Renal cortical epithelial cell (primary cell): ENCODE results near the gene PPFIA1. TPM values are rescaled to one million over a fixed set of nuclear protein-coding genes. Genes with fewer than 3 reads are reported as not detected.
A peak's percentile ranks its signal among the peaks of the same experiment; 100 is the strongest.
"Not testable (repeated sequence)": the region's sequence is repeated elsewhere in the genome, so short reads cannot be mapped to it uniquely, and the experiment has no call there.

Experiments
- DNase-seq: peaks from one replicate; pipeline ENCODE4 v3.0.0-alpha.2; 2011; ENCODE audit warnings: low read depth
- total RNA-seq: library from RNA; depleted of rRNA; stranded (reverse); fragments of >200 nt; gene quantifications from 2 replicates; pipeline ENCODE4 v1.2.3, GENCODE V29; 2014

The PPFIA1 gene
- total RNA-seq, 1 donor from 2014 or later, result 52.5 TPM

- DNase-seq, result no peak
Observed at GRCh38 chr11:70325824-70326223, 55.3 kb downstream of the PPFIA1 start.

DNA sequence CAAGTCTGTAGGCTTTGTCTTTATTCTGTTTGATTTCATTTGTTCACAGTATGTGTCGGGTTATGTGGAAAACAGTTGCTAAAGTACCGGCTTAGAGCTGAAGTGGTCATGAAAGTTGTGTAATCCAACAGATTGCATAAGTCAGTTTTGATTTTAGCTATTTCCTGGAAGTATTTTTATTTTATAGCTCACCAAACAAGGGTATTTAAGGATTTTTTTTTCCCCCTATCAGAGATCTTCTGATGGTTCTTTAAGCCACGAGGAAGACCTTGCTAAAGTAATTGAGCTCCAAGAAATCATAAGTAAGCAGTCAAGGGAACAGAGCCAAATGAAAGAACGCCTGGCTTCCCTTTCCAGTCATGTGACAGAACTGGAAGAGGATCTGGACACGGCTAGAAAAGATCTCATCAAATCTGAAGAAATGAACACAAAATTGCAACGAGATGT is 55.9 kb downstream of the PPFIA1 start:
- peak; percentile 85 for DNase-seq

GRCh38 chr11:70326833-70327232 is 56.3 kb downstream of the PPFIA1 start:
- DNase-seq, result no peak

DNA sequence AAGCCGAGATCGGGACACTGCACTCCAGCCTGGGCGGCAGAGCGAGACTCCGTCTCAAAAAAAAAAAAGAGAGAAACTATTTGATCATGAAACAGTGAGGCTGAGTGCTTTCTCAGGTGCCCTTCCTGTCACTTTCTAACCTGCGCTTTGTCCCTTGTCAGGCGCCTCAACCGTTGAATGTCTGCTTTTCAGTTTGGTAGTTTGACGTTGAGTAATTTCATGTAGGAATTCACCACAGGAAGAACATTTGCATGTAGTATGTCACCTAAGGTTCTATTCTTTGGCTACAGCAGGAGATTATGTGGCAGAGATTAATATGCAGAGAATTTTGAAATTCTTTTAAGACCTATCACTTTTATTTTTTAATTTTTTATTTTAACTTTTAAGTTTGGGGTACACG is 57.2 kb downstream of the PPFIA1 start:
- no peak for DNase-seq

- peak; percentile 91 for DNase-seq
Observed at GRCh38 chr11:70328556-70328955, 58.1 kb downstream of the PPFIA1 start.

- DNase-seq, result not testable (repeated sequence)
Observed at GRCh38 chr11:70331320-70331843, 60.9 kb downstream of the PPFIA1 start.

- DNase-seq, result no peak
Observed at GRCh38 chr11:70331901-70332300, 61.4 kb downstream of the PPFIA1 start.

DNA sequence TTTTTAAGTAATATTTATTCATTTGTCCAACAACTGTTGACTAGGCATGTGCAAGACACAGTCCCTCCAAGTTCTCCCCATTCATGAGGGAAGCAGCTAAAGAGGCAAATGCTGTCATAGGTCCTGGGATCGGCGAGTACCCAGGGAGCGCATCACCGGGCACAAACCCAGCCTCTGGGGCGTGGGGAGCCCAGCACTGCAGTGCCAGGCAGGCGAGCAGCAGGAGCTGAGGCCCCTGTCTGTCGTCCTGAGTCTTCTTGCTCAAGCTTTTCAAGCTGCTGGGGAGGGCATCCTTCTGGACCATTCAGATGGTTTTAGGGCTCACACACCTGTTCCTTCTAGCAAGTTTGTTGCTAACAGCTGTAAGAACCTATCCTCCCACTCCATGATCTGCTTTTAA is 62.1 kb downstream of the PPFIA1 start:
- DNase-seq, result no peak

DNA sequence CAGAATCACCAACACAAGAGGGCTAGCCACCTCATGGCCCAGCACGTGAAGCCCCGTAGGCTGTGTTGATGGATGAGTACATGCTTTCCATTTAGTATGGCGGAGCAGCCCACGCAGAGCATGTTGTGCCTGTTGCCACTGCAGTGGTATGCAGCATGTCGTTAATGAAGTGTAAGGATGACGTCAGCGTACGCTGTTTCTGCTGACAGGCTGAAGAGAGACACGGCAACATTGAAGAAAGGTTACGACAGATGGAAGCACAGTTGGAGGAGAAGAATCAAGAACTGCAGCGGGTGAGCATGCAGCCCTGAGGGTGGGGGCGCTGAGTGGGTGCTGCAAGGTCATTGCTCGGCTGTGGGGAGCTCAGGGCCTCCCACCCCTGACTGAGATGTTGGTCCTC is 62.8 kb downstream of the PPFIA1 start:
- no peak for DNase-seq

- DNase-seq, result no peak
Observed at GRCh38 chr11:70334351-70334995, 64.0 kb downstream of the PPFIA1 start.

GRCh38 chr11:70335511-70335910 is 65.0 kb downstream of the PPFIA1 start:
- DNase-seq, result no peak

- DNase-seq, result no peak
Observed at GRCh38 chr11:70338594-70338993, 68.1 kb downstream of the PPFIA1 start.

GRCh38 chr11:70339066-70339465 is 68.6 kb downstream of the PPFIA1 start:
- no peak for DNase-seq

DNA sequence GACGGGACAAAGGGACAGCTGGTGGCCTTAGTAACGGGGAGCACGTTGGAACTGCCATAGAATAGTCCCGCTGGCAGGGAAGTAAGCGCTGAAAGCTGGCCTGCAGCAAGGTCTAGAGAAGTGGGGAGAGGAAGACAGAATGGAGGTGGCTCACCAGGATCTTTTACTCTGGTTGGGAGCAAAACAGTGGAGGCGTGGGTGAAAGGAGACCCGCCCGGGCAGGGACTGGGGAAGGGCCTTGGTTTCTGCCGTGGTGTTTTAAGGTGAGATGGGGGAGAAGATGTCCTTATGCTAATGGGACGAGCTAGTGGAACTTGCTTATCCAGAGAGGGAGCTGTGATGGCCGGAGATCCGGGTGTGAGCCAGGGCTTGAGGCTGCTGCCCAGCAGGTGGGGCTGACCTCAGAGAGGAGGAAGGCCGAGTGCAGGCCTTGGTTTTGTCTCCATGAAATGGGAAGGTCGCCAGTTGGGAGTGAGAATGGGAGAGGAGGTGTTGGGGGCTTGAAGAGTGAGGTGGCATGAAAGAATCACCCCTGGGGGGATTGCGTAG is 71.5 kb downstream of the PPFIA1 start:
- no peak for DNase-seq

- peak; percentile 20 for DNase-seq
Observed at GRCh38 chr11:70343636-70344035, 73.1 kb downstream of the PPFIA1 start.

DNA sequence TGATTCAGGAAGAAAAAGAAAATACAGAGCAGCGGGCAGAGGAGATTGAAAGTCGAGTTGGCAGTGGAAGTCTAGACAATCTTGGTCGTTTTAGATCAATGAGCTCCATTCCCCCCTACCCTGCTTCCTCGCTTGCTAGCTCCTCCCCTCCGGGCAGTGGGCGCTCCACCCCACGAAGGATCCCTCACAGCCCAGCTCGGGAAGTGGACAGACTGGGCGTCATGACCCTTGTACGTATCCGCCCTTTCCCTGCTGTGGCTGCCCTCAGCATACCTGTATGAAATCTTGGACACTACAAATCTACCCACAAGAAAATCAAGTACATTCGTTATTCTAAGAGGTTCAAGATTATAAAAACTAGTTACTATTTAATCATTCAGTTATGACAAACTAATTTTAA is 77.7 kb downstream of the PPFIA1 start:
- DNase-seq, result no peak

DNA sequence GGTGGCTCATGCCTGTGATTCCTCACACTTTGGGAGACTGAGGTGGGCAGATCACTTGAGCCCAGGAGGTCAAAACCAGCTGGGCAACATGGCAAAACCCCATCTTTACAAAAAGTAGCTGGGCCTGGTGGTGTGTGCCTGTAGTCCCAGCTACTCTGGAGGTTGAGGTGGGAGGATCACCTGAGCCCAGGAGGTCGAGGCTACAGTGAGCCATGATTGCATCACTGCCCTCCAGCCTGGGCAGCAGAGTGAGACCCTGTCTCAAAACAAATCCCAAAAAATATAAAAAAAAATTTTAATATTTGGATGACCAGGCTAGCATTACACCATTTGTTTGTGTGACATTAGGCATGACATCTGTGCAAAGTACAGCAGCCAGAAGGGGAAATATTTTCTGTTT is 78.1 kb downstream of the PPFIA1 start:
- no peak for DNase-seq

DNA sequence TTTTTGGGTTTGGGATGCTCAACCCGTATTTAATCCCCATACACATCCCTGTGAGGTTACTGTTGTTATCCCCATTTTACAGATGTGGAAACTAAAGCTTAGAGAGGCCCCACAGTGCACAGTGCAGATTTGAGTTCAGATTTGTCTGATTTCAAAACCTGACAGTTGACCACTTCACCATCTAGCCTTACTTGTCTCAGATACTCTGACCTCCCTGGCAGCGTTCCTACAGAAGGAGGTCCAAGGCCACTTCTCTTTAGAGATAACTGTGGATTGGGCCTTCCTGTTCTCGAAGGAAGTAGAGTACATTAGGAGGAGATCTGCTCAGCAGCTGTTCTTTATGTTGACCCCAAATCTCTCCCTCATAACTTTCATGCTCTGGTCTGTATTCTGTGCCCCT is 81.2 kb downstream of the PPFIA1 start:
- DNase-seq, result no peak

GRCh38 chr11:70352100-70352499 is 81.6 kb downstream of the PPFIA1 start:
- no peak for DNase-seq

- DNase-seq, result no peak
Observed at GRCh38 chr11:70352601-70353000, 82.1 kb downstream of the PPFIA1 start.

- no peak for DNase-seq
Observed at GRCh38 chr11:70353329-70353728, 82.8 kb downstream of the PPFIA1 start.

DNA sequence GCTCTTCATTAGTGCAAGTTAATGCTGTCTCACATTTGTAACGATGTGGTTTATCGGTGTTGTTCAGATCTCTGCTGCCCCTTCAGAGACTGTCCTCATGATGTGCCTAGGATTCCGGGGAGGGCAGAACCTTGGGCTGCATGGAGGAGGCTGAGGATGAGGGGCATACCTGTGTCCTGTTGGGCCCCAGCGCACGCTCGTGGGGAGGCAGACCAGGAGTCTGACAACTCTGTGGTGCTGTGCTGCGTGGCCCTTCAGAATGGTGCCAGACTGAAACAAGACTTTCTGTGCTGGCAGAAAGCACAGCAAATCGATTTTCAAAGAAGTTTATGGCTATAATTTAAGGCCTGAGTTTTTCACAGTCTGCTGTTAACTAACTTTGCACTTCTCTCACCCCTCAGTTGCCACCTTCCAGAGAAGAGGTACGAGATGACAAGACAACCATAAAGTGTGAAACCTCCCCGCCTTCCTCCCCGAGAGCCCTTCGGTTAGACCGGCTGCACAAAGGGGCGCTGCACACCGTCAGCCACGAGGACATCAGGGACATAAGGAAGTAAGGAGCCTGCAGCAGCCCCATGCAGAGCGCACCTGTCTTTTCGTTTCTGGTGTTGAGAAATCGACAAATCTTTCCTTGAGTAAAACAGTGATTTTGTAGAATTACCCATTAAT is 83.5 kb downstream of the PPFIA1 start:
- DNase-seq, result no peak

GRCh38 chr11:70354629-70355028 is 84.1 kb downstream of the PPFIA1 start:
- DNase-seq, result no peak
